A549 (cell line): Measurements from ENCODE around the gene ABHD13.

Experiments
- CTCF ChIP-seq: fragments of >200 bp; sonication (Bioruptor Twin); formaldehyde crosslinking; IDR thresholded peaks from 3 replicates; pipeline ENCODE4 v1.5.1; 2016
- EHMT2 ChIP-seq: fragments of 200-600 bp; sonication (generic); IDR thresholded peaks from 2 replicates; pipeline ENCODE4 v1.6.1; 2016; ENCODE audit warnings: antibody characterized with exemption, low read depth, mild to moderate bottlenecking, moderate library complexity
- EP300 ChIP-seq, 2 experiments: fragments of >200 bp; sonication (Bioruptor Twin); formaldehyde crosslinking; IDR thresholded peaks; 2 replicates in 1 of 2; 3 replicates in 1 of 2; pipeline ENCODE4 v1.6.1; 2016 to 2017
- ESRRA ChIP-seq: fragments of 150-350 bp; IDR thresholded peaks from 2 replicates; pipeline ENCODE4 v1.6.1; 2014; ENCODE audit warnings: mild to moderate bottlenecking, low read length, borderline replicate concordance
- MAX ChIP-seq: IDR thresholded peaks from 2 replicates; pipeline ENCODE4 v1.6.1; 2012
- NFE2L2 ChIP-seq: fragments of 150-350 bp; conservative IDR thresholded peaks from 2 replicates; pipeline ENCODE4 v1.6.1; 2014; ENCODE audit warnings: low read length
- NR3C1 ChIP-seq: fragments of >200 bp; sonication (Bioruptor Twin); formaldehyde crosslinking; IDR thresholded peaks from 3 replicates; pipeline ENCODE4 v1.6.1; 2017
- RAD21 ChIP-seq, 2 experiments: fragments of >200 bp in 1 of 2; sonication (Bioruptor Twin) in 1 of 2; formaldehyde crosslinking in 1 of 2; IDR thresholded peaks in 1 of 2; conservative IDR thresholded peaks in 1 of 2; 2 replicates in 1 of 2; 3 replicates in 1 of 2; pipeline ENCODE4 v1.6.1; 2012 to 2018; ENCODE audit warnings: inconsistent platforms in 1 of 2
- SREBF2 ChIP-seq: fragments of 450-650 bp; IDR thresholded peaks from 2 replicates; pipeline ENCODE4 v1.6.1; 2014; ENCODE audit warnings: mild to moderate bottlenecking, moderate library complexity
- TF ChIP-seq, protein P1 (sequence below): fragments of 150-350 bp; IDR thresholded peaks from 2 replicates; pipeline ENCODE4 v1.6.1; 2014; ENCODE audit warnings: low read depth, mild to moderate bottlenecking, low read length

DNA sequence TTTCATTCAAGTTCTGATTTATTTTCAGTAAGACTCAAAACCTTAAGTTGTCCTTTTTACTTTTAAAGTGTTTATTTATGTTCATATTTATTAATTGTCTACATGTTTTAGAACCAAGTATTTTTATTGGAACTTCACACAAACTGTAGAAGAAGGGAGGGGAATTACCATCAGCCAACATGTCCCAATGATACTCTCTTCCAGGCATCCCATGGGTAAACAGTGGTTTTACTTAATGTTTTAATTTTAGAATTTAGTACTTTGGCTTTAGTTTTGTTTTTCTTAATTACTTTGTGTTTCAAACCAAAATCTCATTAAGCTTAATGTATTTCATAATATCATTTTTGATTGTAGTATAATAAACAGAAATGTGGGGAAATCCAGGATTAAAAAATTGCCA is 56.5 kb downstream of the ABHD13 start:
- TF ChIP-seq CTCF (no peak), EP300 (IDR thresholded peaks at IDR 0.05) (no peak), EHMT2 (no peak), SREBF2 (no peak), NFE2L2 (no peak), MAX (no peak), ESRRA (no peak), NR3C1 (no peak), RAD21 (conservative IDR thresholded peaks at IDR 0.05 in 1 of 2, IDR thresholded peaks at IDR 0.05 in 1 of 2) (no peak)
- TF ChIP-seq, protein P1, sequence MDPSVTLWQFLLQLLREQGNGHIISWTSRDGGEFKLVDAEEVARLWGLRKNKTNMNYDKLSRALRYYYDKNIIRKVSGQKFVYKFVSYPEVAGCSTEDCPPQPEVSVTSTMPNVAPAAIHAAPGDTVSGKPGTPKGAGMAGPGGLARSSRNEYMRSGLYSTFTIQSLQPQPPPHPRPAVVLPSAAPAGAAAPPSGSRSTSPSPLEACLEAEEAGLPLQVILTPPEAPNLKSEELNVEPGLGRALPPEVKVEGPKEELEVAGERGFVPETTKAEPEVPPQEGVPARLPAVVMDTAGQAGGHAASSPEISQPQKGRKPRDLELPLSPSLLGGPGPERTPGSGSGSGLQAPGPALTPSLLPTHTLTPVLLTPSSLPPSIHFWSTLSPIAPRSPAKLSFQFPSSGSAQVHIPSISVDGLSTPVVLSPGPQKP, result no peak
